Esophagus squamous epithelium (tissue), 4 donors: Measurements from ENCODE around the gene DUSP18.

ENCODE experiments used
- POLR2A ChIP-seq, 4 donors: fragments of 450-650 bp; IDR thresholded peaks; one replicate each; pipeline ENCODE4 v1.6.1; 2017; ENCODE audit warnings: antibody characterized with exemption in 4 of 4, mild to moderate bottlenecking in 4 of 4, moderate library complexity in 3 of 4
- TF ChIP-seq, protein P1 (sequence below), 6 experiments: fragments of 450-650 bp in 4 of 6; fragments of 200-600 bp in 2 of 6; sonication (generic) in 2 of 6; IDR thresholded peaks; one replicate each; pipeline ENCODE4 v1.5.1; 2016 to 2019; ENCODE audit warnings: antibody characterized with exemption in 6 of 6, mild to moderate bottlenecking in 4 of 6, moderate library complexity in 4 of 6

DNA sequence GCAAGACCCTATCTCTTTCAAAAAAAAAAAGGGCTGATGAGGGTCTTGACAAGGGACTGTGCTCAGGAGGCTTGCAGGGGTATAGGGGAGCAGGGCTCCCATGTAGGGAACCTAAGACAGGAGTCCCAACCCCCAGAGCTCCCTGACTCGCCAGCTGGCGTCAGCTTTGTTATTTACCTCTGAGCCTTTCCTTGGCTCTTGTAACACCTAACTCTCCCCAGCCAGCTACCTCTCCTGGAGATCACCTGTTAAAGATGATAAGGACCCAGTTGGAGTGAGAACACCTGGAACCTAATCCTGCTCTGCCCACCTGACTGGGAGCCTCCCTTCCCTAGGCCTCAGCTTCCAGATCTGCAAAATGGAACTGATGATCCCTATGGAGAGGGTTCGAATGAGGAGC, 18.9 kb downstream of the DUSP18 start:
- TF ChIP-seq POLR2A (IDR thresholded peaks at IDR 0.05): no peak
- TF ChIP-seq, protein P1, sequence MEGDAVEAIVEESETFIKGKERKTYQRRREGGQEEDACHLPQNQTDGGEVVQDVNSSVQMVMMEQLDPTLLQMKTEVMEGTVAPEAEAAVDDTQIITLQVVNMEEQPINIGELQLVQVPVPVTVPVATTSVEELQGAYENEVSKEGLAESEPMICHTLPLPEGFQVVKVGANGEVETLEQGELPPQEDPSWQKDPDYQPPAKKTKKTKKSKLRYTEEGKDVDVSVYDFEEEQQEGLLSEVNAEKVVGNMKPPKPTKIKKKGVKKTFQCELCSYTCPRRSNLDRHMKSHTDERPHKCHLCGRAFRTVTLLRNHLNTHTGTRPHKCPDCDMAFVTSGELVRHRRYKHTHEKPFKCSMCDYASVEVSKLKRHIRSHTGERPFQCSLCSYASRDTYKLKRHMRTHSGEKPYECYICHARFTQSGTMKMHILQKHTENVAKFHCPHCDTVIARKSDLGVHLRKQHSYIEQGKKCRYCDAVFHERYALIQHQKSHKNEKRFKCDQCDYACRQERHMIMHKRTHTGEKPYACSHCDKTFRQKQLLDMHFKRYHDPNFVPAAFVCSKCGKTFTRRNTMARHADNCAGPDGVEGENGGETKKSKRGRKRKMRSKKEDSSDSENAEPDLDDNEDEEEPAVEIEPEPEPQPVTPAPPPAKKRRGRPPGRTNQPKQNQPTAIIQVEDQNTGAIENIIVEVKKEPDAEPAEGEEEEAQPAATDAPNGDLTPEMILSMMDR (IDR thresholded peaks at IDR 0.05): no peak
